8988T (cell line): ENCODE results near the gene DGKB.

Experiments used
- DNase-seq: peaks from one replicate; pipeline ENCODE4 v3.0.0; 2011

Gene DGKB

GRCh38 chr7:14902589-14903067 lies at the start of gene DGKB:
Gene DGKB, minus strand, starts transcription at chr7:14902751.
- DNase-seq: no peak

GRCh38 chr7:14950013-14950412 lies 47.5 kb upstream of the DGKB start:
- no peak for DNase-seq

DNA sequence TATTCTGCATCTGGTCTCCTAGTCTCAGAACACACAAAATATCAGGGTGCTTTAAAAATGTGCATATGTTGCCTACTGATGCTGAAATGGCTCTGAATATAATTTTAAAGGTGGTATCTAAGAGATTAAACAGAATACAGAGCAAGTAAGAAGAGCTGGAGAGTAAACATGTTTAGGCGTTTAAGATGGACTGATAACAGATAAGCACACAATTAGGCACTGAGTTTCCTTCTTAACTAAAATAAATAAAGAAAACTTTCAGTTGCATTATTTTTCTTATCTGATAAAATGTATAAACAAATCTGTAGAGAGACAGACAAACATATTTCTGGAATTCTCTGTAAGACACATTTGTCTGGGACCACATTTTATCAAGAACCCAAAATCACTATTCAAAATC lies 35.6 kb upstream of the DGKB start:
- DNase-seq: no peak

- DNase-seq: no peak
Measured at GRCh38 chr7:14937581-14937980, 35.0 kb upstream of the DGKB start.

- no peak for DNase-seq
Measured at GRCh38 chr7:14936554-14936953, 34.0 kb upstream of the DGKB start.

DNA sequence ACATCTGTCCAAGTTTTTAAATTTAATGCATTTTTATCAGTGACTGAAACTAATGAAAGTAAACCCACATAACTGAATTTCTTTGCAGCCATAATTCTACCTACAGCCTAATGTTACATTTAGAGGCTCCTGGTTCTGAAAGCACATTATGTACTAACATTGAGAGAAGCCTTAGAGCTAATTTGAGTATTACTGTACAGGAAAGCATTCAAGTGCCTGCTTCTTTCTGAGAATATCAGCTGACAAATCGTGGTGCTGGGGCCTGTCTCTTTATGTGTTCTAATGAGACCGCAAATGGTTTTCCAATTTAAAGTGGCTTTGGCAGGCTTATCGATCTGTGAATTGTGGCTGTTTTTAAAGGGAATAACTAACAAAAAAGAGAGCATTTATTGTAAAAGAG lies 32.3 kb upstream of the DGKB start:
- no peak for DNase-seq

DNA sequence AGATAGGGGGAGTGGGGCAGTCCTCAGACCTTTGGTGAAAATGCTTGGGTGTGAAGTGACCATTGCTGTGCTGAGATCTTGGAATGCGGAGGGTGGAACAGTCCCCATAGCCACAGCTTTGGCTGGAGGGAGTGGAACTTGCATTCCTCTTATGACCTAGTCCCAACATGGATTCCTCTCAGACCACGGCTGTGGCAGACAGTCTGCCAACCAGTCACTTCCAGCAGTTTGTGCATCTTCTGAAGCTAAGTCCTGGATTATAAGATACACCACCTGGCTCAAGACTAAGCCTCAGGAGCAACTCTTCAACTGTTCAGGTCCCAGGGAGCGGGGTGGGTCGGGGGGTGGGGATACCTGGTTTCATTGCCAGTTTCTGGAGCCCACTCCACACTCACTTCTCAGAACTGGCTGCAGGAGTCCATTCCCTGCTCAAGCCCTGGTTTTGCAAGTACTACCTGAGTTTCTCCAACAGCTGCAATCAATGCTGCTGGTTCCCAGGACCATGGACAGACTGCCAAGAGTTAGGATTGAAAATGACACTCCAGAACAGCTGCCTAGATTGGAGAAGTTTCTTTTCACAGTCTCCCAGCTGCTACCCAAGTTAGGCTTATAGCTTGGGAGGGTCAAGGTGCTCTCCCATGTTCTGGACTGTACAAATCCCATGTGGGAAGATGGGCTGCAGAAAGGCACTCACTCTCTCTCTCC lies 29.1 kb upstream of the DGKB start:
- DNase-seq: no peak

DNA sequence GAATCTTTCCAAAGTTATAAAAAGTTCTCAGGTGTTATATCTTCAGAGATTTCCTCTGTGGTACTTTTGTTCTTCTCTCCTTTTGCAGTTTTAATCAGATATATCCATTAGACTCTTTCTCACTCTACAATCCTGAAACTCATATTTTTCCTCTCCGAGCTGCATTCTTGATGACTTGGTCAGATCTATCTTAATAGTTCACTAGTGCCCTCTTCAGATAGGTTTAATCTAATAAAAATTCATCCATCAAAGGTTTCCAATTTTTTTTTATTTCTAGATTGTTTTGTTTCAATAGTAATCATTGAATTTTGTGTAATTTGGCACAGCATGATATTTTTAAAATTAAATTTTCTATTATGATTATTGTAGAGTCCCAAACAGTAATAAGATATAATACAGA lies 21.8 kb upstream of the DGKB start:
- DNase-seq: no peak

DNA sequence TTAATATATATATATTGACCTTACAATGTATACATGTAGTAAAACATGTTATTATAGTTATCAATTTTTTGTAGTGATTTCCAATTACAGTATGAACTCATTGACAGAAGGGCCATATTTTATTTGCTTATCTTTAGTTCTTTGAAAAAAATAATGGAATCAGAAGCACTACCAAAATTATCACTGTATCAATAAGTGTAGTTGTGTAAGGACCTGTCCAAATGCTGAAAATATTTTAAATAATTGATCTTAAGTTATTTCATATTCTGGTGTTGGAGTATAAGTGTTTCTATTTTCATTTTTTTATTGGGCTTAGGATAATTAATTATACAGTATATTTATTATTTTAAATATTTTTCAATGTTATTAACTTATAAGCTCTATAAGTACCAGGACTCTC lies 8.5 kb upstream of the DGKB start:
- DNase-seq: no peak

GRCh38 chr7:14908697-14909096 lies 6.1 kb upstream of the DGKB start:
- DNase-seq: no peak

DNA sequence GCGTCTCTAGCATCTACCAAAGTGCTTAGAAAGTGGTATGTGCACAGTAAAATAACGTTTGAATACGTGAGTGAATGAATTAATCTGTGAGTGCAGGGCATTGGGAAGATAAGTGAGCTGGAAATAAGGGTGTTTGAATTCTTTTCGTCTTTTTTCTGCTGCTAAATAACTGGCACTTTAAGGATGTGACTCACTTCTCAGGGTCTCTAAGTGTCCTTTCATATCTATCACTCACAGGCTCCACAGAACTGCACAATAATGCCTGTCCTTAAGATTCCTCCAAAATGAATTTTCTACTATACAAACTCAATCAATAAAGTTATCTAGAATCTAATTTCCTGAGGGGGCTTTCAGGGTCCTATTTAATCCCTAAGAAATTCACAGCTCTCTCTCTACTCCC lies 3.2 kb upstream of the DGKB start:
- no peak for DNase-seq

GRCh38 chr7:14900051-14900450 lies 2.5 kb downstream of the DGKB start:
- DNase-seq: no peak

DNA sequence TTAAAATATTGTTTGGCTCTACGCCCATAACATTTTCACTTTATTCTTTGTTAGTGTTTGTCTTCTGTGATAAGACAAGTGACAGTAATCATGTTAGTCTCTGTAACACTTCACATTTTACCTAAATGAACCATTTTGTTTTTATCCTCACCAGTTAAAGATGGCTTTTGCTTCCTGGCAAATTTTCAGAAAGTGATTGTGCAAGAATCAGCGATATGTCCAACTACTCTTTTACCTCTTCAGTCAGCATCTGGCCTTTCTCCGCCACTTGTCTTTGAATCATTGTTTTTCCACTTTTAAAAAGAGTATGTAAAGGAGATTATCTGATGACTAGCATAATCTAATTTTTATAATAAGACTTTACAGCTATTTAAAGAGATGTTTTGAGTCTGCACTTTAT lies 3.5 kb downstream of the DGKB start:
- DNase-seq: no peak

- no peak for DNase-seq
Measured at GRCh38 chr7:14896461-14896860, 6.1 kb downstream of the DGKB start.

- DNase-seq: no peak
Measured at GRCh38 chr7:14894826-14895225, 7.7 kb downstream of the DGKB start.

DNA sequence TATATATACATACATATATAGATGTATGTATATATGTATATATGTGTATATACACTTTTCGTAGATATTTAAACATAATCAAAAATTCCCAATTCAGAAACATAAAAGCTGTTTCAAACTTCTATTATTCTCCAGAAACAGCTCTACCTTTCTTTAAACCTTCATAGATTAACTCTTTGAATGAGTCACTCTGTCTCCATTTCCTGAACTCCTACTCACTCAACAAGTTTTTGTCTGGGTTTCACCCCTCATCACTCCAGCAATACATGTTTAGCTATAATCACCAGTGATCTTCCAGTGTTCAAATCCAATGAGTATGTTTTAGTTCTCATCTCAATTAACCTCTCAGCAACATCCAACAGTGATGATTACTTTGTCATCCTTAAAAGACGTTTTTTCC lies 9.6 kb downstream of the DGKB start:
- no peak for DNase-seq

DNA sequence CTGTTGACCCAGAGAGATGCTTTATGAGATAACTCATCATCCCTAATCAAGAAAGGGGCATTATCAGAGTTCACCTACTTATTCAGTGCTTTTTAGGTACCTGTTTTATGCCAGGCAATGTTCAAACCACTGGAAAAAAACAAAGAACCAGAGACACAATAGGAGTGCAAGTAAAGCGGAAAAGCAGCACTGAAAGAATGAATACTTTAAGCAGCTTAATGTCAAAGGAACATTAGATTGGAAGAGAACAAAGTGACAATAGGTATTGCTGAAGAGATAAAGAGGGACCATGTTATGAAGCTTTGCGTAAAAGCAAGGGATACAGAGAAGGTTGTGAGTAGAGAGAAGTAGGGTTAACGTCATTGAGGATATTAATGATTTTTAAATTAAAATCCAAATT lies 11.3 kb downstream of the DGKB start:
- DNase-seq: no peak

- no peak for DNase-seq
Measured at GRCh38 chr7:14888962-14889361, 13.6 kb downstream of the DGKB start.

DNA sequence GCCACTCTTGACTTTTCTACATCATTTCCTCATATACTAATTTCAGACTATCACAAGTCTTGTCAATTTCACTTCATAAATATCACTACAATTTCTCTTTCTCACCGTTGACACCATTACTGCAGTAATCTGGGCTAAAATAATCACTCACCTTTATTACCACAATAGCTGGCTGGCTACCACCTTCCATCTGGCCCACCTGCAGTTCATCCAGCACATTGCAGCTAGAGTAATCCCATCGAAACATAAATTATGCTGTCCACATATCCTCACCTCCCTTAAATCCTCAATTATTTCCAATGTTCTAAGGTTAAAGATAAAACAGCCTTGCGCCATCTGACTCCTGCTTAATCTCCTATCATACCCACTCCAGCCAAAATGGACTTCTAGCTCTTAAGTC lies 16.0 kb downstream of the DGKB start:
- no peak for DNase-seq

DNA sequence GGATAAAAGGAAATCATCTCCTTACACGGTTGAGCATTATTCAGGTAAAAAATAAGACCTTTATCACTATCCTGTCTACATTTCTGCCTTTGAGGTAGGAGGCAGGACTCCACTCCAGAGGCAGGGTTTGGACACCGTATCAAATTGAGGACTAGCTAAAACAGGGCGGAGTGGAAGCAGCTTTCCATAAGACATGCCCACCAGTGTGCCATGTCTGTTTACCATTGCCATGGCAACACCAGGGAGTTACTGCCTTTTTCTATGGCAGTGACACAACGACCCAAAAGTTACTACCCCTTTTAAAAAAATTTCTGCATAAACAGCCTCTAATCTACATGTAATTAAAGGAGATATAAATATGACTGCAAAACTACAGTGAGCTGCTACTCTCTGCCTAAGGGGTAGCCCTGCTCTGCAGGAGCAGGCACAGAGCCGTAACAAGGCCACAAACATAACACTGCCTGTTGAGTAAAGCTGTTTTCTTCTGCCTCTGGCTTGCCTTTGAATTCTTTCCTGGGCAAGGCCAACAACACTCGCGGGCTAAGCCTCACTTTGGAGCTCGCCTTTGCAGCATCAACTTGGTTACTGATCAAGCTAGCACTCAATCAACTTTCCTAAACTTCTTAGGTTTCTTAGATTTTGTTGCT lies 26.5 kb downstream of the DGKB start:
- DNase-seq: no peak

- no peak for DNase-seq
Measured at GRCh38 chr7:14871880-14872279, 30.7 kb downstream of the DGKB start.

DNA sequence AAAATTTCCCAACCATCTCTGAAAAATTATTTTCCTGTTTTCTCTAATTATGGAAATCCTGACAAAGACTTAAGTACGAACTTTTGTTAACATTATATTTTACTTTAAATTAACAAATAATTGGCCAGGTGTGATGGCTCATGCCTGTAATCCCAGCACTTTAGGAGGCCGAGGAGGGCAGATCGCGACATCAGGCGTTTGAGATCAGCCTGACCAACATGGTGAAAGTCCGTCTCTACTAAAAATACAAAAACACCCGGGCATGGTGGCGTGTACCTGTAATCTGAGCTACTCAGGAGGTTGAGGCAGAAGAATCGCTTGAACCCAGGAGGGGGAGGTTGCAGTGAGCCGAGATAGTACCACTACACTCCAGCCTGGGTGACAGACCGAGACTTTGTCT lies 32.2 kb downstream of the DGKB start:
- DNase-seq: no peak

GRCh38 chr7:14868937-14869336 lies 33.6 kb downstream of the DGKB start:
- no peak for DNase-seq

GRCh38 chr7:14861456-14861855 lies 41.1 kb downstream of the DGKB start:
- no peak for DNase-seq

DNA sequence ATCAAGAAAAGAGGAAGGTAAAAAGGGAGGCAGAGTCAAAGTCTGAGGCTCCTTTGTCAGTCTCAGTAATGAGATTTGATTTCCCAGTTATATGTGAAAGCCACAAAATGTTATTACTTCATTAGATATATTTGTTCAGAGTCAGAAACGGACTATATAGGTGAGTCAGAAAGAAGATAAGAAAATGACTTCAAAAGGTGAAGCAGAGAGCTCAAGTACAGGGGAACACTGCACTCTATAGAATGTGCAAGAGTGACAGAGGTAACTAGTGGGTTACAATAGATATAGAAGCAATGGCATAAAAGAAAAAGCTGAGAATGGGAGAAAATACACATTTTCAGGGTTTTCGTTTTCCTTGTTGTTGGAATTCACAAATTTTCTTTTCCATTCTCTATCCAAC lies 43.3 kb downstream of the DGKB start:
- DNase-seq: no peak
